ENCODE results near the gene CCL23. TPM values are rescaled to one million over a fixed set of nuclear protein-coding genes. Genes with fewer than 3 reads are reported as not detected.

Gene CCL23
- total and polyA plus RNA-seq, 4 donors = 0.28 TPM; not detected in 3

Other genes starting within 250 kb of the CCL23 start
- gene MMP28, start 222.3 kb downstream of the CCL23 start, total RNA-seq = 10 to 100 TPM; 12.8 to 18.5 TPM
- 10 to 100 TPM; 34.9 to 39.8 TPM for gene MMP28, start 222.3 kb downstream of the CCL23 start, polyA plus RNA-seq (ENCODE audit: insufficient read length in 2 of 2)
- 10 to 100 TPM; 54.2 to 95.9 TPM for gene TAF15, start 208.5 kb downstream of the CCL23 start, total RNA-seq
- 100 to 1,000 TPM; 203 to 217 TPM for gene TAF15, start 208.5 kb downstream of the CCL23 start, polyA plus RNA-seq (ENCODE audit: insufficient read length in 2 of 2)
- gene HEATR9, start 149.1 kb downstream of the CCL23 start, total RNA-seq = not detected
- under 1 TPM in 1 of 2 donors, not detected in 1; 0.44 TPM for gene HEATR9, start 149.1 kb downstream of the CCL23 start, polyA plus RNA-seq (ENCODE audit: insufficient read length in 2 of 2)
- gene CCL5, start 137.6 kb downstream of the CCL23 start, total RNA-seq = under 1 TPM; 0.59 to 0.83 TPM
- under 1 TPM; 0.60 to 0.96 TPM for gene CCL5, start 137.6 kb downstream of the CCL23 start, polyA plus RNA-seq (ENCODE audit: insufficient read length in 2 of 2)
- 1 to 10 TPM; 1.4 TPM for gene RDM1, start 87.2 kb downstream of the CCL23 start, total RNA-seq
- gene RDM1, start 87.2 kb downstream of the CCL23 start, polyA plus RNA-seq (ENCODE audit: insufficient read length in 2 of 2) = 1 to 10 TPM; 2.4 to 2.5 TPM
- not detected for gene LYZL6, start 74.3 kb downstream of the CCL23 start, total RNA-seq
- gene LYZL6, start 74.3 kb downstream of the CCL23 start, polyA plus RNA-seq (ENCODE audit: insufficient read length in 2 of 2) = not detected
- gene CCL16, start 36.5 kb downstream of the CCL23 start, total RNA-seq = under 1 TPM; 0.20 to 0.28 TPM
- gene CCL16, start 36.5 kb downstream of the CCL23 start, polyA plus RNA-seq (ENCODE audit: insufficient read length in 2 of 2) = under 1 TPM in 1 of 2 donors, not detected in 1; 0.30 TPM
- gene CCL14, start 31.2 kb downstream of the CCL23 start, total RNA-seq = 10 to 100 TPM in 1 of 2 donors, 1 to 10 TPM in 1; 1.7 to 42.0 TPM
- 1 to 10 TPM; 4.1 to 8.9 TPM for gene CCL14, start 31.2 kb downstream of the CCL23 start, polyA plus RNA-seq (ENCODE audit: insufficient read length in 2 of 2)
- gene CCL15, start 16.4 kb downstream of the CCL23 start, total RNA-seq = not detected
- gene CCL15, start 16.4 kb downstream of the CCL23 start, polyA plus RNA-seq (ENCODE audit: insufficient read length in 2 of 2) = under 1 TPM in 1 of 2 donors, not detected in 1; 0.23 TPM
- gene CCL18, start 46.3 kb upstream of the CCL23 start, total RNA-seq = not detected
- not detected for gene CCL18, start 46.3 kb upstream of the CCL23 start, polyA plus RNA-seq (ENCODE audit: insufficient read length in 2 of 2)
- gene CCL3, start 72.2 kb upstream of the CCL23 start, total RNA-seq = 10 to 100 TPM in 1 of 2 donors, 1 to 10 TPM in 1; 6.0 to 21.8 TPM
- gene CCL3, start 72.2 kb upstream of the CCL23 start, polyA plus RNA-seq (ENCODE audit: insufficient read length in 2 of 2) = 10 to 100 TPM in 1 of 2 donors, 1 to 10 TPM in 1; 5.8 to 16.0 TPM
- 10 to 100 TPM in 1 of 2 donors, 1 to 10 TPM in 1; 4.8 to 10.2 TPM for gene CCL4, start 85.9 kb upstream of the CCL23 start, total RNA-seq
- 1 to 10 TPM; 2.7 to 8.4 TPM for gene CCL4, start 85.9 kb upstream of the CCL23 start, polyA plus RNA-seq (ENCODE audit: insufficient read length in 2 of 2)
- 1 to 10 TPM; 1.2 to 4.0 TPM for gene TBC1D3B, start 158.7 kb upstream of the CCL23 start, total RNA-seq
- 10 to 100 TPM; 14.2 to 32.5 TPM for gene TBC1D3B, start 158.7 kb upstream of the CCL23 start, polyA plus RNA-seq (ENCODE audit: insufficient read length in 2 of 2)
- gene CCL3L1, start 178.8 kb upstream of the CCL23 start, total RNA-seq = 1 to 10 TPM; 2.8 to 6.3 TPM
- gene CCL3L1, start 178.8 kb upstream of the CCL23 start, polyA plus RNA-seq (ENCODE audit: insufficient read length in 2 of 2) = 1 to 10 TPM; 2.7 to 8.0 TPM
- gene CCL4L2, start 193.1 kb upstream of the CCL23 start, total RNA-seq = 10 to 100 TPM in 1 of 2 donors, 1 to 10 TPM in 1; 3.1 to 10.4 TPM
- 1 to 10 TPM; 2.1 to 6.6 TPM for gene CCL4L2, start 193.1 kb upstream of the CCL23 start, polyA plus RNA-seq (ENCODE audit: insufficient read length in 2 of 2)
- gene TBC1D3I, start 246.6 kb upstream of the CCL23 start, total RNA-seq = not detected
- gene TBC1D3I, start 246.6 kb upstream of the CCL23 start, polyA plus RNA-seq (ENCODE audit: insufficient read length in 2 of 2) = 1 to 10 TPM in 1 of 2 donors, under 1 TPM in 1; 0.68 to 9.5 TPM

Data from spinal cord (tissue), 4 donors.